SK-N-SH treated with all-trans-retinoic acid at 6 μM for 48 hours (cell line): ENCODE measurements around the gene FAAH2.

Experiments used
- BACH2 ChIP-seq: fragments of 250-450 bp; sonication (Bioruptor Pico); IDR thresholded peaks from 2 replicates; pipeline ENCODE4 v1.9.0; 2021; ENCODE audit warnings: mild to moderate bottlenecking, borderline replicate concordance
- CSRNP3 ChIP-seq: fragments of 250-450 bp; sonication (Bioruptor Pico); IDR thresholded peaks from 2 replicates; pipeline ENCODE4 v1.5.1; 2021; ENCODE audit warnings: mild to moderate bottlenecking, moderate library complexity
- ESRRG ChIP-seq: fragments of 250-450 bp; sonication (Bioruptor Pico); IDR thresholded peaks from 2 replicates; pipeline ENCODE4 v1.6.1; 2021; ENCODE audit warnings: mild to moderate bottlenecking
- PATZ1 ChIP-seq: fragments of 250-450 bp; sonication (Bioruptor Pico); IDR thresholded peaks from 2 replicates; pipeline ENCODE4 v1.8.0; 2020; ENCODE audit warnings: mild to moderate bottlenecking, moderate library complexity, borderline replicate concordance
- PPARA ChIP-seq: fragments of 250-450 bp; sonication (Bioruptor Pico); IDR thresholded peaks from 2 replicates; pipeline ENCODE4 v1.5.0; 2020; ENCODE audit warnings: mild to moderate bottlenecking, borderline replicate concordance
- RARB ChIP-seq: fragments of 250-450 bp; sonication (Bioruptor Pico); IDR thresholded peaks from 2 replicates; pipeline ENCODE4 v1.8.0; 2021; ENCODE audit warnings: mild to moderate bottlenecking, moderate library complexity
- ZC3H10 ChIP-seq: fragments of 250-450 bp; sonication (Bioruptor Pico); IDR thresholded peaks from 2 replicates; pipeline ENCODE4 v1.5.1; 2021; ENCODE audit warnings: mild to moderate bottlenecking, moderate library complexity
- ZFP30 ChIP-seq: fragments of 450-650 bp; formaldehyde crosslinking; IDR thresholded peaks from 2 replicates; pipeline ENCODE4 v1.5.0; 2022; ENCODE audit warnings: mild to moderate bottlenecking, moderate library complexity
- ZNF8 ChIP-seq: fragments of 450-650 bp; formaldehyde crosslinking; IDR thresholded peaks from 2 replicates; pipeline ENCODE4 v1.5.0; 2020; ENCODE audit warnings: mild to moderate bottlenecking, moderate library complexity

GRCh38 chrX:57367649-57368048 is 81.1 kb downstream of the FAAH2 start:
- TF ChIP-seq ZNF8 (no peak), ZC3H10 (CRISPR knock-in tag) (no peak), RARB (no peak), PATZ1 (no peak), CSRNP3 (no peak), ESRRG (no peak), ZFP30 (CRISPR knock-in tag) (no peak), BACH2 (no peak), PPARA (CRISPR knock-in tag) (no peak)
